Right lobe of liver (tissue), 6 donors: ENCODE measurements around the gene ETV3L. TPM values are rescaled to one million over a fixed set of nuclear protein-coding genes. Genes with fewer than 3 reads are reported as not detected.
"Not testable (repeated sequence)": the region's sequence is repeated elsewhere in the genome, so short reads cannot be mapped to it uniquely, and the experiment has no call there.

Source experiments
- ATAC-seq, 4 donors: fragments of 200-7000 bp; cut with Tn5 transposase; one replicate each; pipeline ENCODE4 v1.9.1; 2020; ENCODE audit warnings: mild to moderate bottlenecking in 4 of 4, moderate library complexity in 4 of 4
- DNase-seq, 3 donors: peaks; one replicate each; pipeline ENCODE4 v3.0.0-alpha.2; 2020
- H3K27ac ChIP-seq, 3 donors: fragments of 200-600 bp; one replicate each; pipeline ENCODE4 v1.8.0; 2022
- H3K27me3 ChIP-seq, 2 donors: fragments of 200-600 bp; one replicate each; pipeline ENCODE4 v1.8.0; 2022
- H3K36me3 ChIP-seq, 4 donors: fragments of 200-600 bp; sonication (generic) in 1 of 4; one replicate each; pipeline versions ENCODE4 v1.5.1 to v1.8.0; 2017 to 2022; ENCODE audit warnings: control low read depth in 1 of 4
- H3K4me1 ChIP-seq, 4 donors: fragments of 200-600 bp; sonication (generic) in 1 of 4; one replicate each; pipeline versions ENCODE4 v1.5.1 to v1.8.0; 2017 to 2022; ENCODE audit warnings: control low read depth in 1 of 4
- H3K4me3 ChIP-seq, 3 donors: fragments of 200-600 bp; one replicate each; pipeline ENCODE4 v1.8.0; 2022
- H3K9me3 ChIP-seq, 4 donors: fragments of 200-600 bp; sonication (generic) in 1 of 4; one replicate each; pipeline versions ENCODE4 v1.5.1 to v1.8.0; 2017 to 2022; ENCODE audit warnings: control low read depth in 1 of 4
- POLR2A ChIP-seq: fragments of 450-650 bp; IDR thresholded peaks from one replicate; pipeline ENCODE4 v1.6.1; 2017; ENCODE audit warnings: antibody characterized with exemption, mild to moderate bottlenecking
- WGBS: methylation state at CpG from one replicate; pipeline ENCODE4 v1.1.6; 2018; ENCODE audit warnings: low coverage, low lambda C conversion rate; ENCODE audit not compliant: insufficient coverage; ENCODE audit errors: missing lambda C conversion rate; 5-methylcytosine and 5-hydroxymethylcytosine counted together
- intact Hi-C, 2 donors: fragments of 100-400 bp; cut with DNase I; formaldehyde crosslinking; loops; one replicate each; pipeline versions ENCODE4 v1.11.2 to v1.14.1; 2022
- total RNA-seq, 6 experiments: library from RNA; depleted of rRNA in 2 of 6; stranded (reverse); fragments of >200 nt in 2 of 6; fragmentation: NEBNext Ultra II Directional in 3 of 6; extraction: Animal tissue kit (Norgen Biotek cat#: 25700) in 3 of 6; gene quantifications; one replicate each; pipeline versions ENCODE4 v1.1.0 to v1.2.4, GENCODE V29; 2016 to 2023
- TF ChIP-seq, protein P1 (sequence below), 4 donors: fragments of 200-600 bp in 3 of 4; fragments of 450-650 bp in 1 of 4; IDR thresholded peaks; one replicate each; pipeline versions ENCODE4 v1.5.1 to v1.8.0; 2016 to 2022; ENCODE audit warnings: antibody characterized with exemption in 4 of 4, mild to moderate bottlenecking in 2 of 4
- donor health status: DM: no; HTN: yes; CAD: no.
- donor health status: DM: no; HTN: no; CAD: no.
- donor health status: DM: no; HTN: no; CAD: no.
- donor health status: DM: no; HTN: yes; CAD: no.
- donor health status: DM: no; HTN: yes; CAD: no.

The ETV3L gene
- total RNA-seq, 6 experiments from 2014 or later, result not detected

- TF ChIP-seq POLR2A, result no peak
- TF ChIP-seq, protein P1, sequence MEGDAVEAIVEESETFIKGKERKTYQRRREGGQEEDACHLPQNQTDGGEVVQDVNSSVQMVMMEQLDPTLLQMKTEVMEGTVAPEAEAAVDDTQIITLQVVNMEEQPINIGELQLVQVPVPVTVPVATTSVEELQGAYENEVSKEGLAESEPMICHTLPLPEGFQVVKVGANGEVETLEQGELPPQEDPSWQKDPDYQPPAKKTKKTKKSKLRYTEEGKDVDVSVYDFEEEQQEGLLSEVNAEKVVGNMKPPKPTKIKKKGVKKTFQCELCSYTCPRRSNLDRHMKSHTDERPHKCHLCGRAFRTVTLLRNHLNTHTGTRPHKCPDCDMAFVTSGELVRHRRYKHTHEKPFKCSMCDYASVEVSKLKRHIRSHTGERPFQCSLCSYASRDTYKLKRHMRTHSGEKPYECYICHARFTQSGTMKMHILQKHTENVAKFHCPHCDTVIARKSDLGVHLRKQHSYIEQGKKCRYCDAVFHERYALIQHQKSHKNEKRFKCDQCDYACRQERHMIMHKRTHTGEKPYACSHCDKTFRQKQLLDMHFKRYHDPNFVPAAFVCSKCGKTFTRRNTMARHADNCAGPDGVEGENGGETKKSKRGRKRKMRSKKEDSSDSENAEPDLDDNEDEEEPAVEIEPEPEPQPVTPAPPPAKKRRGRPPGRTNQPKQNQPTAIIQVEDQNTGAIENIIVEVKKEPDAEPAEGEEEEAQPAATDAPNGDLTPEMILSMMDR (IDR thresholded peaks at IDR 0.05), result no peak
- H3K27ac ChIP-seq, result no peak overlapping the region
- WGBS, result 42% methylated on average over 4 of the region's 6 CpGs
- no peaks in the 10 kb centered on the region for H3K4me1 ChIP-seq
- ATAC-seq, result no peak
- H3K27me3 ChIP-seq, result peaks cover 0 to 14% of the 10 kb centered on the region in 2 donors
- no peaks in the 10 kb centered on the region for H3K36me3 ChIP-seq
- intact Hi-C loops, result no loop called here
- DNase-seq, result no peak
- no peak overlapping the region for H3K4me3 ChIP-seq
- no peaks in the 10 kb centered on the region for H3K9me3 ChIP-seq
These were observed 5.1 kb upstream of the ETV3L start for GRCh38 chr1:157104598-157105293.

DNA sequence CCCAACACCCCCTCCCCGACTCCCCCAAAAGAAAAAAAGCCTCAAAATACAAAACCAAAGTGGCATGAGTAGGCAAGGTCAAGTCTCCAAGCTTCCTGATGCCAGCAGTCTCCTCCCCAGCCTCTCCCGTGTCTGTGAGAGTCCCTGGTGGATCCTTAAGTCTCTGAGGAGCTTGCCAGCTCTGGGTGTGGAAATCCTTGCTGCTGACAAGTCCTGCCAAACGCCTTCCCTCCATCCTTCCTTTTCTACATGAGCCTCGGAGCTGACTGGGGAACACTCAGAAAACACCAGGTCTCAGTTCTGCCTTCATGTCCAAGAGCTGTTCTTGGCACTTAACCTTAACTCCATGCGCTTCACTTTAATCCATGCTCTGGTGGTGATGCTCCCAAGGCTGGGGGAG lies 3.7 kb upstream of the ETV3L start:
- peaks cover 0 to 8% of the 10 kb centered on the region in 2 donors for H3K27me3 ChIP-seq
- WGBS, result 37% methylated on average over 5 of the region's 5 CpGs
- H3K27ac ChIP-seq, result no peak overlapping the region
- H3K4me1 ChIP-seq, result no peaks in the 10 kb centered on the region
- TF ChIP-seq, protein P1 (IDR thresholded peaks at IDR 0.05), result no peak
- no peak for TF ChIP-seq POLR2A
- DNase-seq (no peak), ATAC-seq (no peak)
- H3K9me3 ChIP-seq, result no peaks in the 10 kb centered on the region
- H3K4me3 ChIP-seq, result no peak overlapping the region
- no peaks in the 10 kb centered on the region for H3K36me3 ChIP-seq
- intact Hi-C loops, result no loop called here

DNA sequence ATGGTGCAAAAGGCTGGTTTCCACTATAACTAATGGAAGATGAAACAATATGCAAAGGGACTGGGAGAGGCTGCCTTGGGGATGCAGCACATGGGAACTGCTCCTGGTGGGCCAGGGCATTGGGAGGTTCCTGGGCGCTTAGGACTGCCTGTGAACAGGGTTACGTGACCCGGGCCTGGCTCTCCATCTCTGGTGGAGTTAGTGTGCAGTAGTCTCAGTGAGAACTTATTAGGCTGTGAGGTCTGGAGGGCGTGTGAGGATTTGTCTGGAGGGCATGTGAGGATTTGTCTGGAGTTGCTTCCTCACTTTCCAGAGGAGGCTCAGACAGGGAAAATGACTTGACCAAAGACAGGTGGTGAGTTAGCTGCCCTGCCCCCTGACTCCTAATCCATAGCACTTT lies 1.5 kb upstream of the ETV3L start:
- Histone ChIP-seq H3K27me3 (no peaks in the 10 kb centered on the region), H3K4me1 (no peaks in the 10 kb centered on the region), H3K27ac (no peak overlapping the region), H3K9me3 (no peaks in the 10 kb centered on the region), H3K36me3 (no peaks in the 10 kb centered on the region), H3K4me3 (no peak overlapping the region)
- no peak for DNase-seq
- no peak for ATAC-seq
- 70% methylated on average over 2 of the region's 4 CpGs for WGBS
- intact Hi-C loops, result no loop called here
- no peak for TF ChIP-seq POLR2A
- TF ChIP-seq, protein P1 (IDR thresholded peaks at IDR 0.05), result no peak

GRCh38 chr1:157098987-157099632 lies 498 bp downstream of the ETV3L start:
- H3K4me3 ChIP-seq, H3K27me3 ChIP-seq, H3K9me3 ChIP-seq, H3K36me3 ChIP-seq, H3K27ac ChIP-seq, DNase-seq, H3K4me1 ChIP-seq, intact Hi-C loops: not testable (repeated sequence)
- 83% methylated on average over 2 of the region's 17 CpGs for WGBS
- ATAC-seq, result peak in 1 of 4 donors; percentile 18

DNA sequence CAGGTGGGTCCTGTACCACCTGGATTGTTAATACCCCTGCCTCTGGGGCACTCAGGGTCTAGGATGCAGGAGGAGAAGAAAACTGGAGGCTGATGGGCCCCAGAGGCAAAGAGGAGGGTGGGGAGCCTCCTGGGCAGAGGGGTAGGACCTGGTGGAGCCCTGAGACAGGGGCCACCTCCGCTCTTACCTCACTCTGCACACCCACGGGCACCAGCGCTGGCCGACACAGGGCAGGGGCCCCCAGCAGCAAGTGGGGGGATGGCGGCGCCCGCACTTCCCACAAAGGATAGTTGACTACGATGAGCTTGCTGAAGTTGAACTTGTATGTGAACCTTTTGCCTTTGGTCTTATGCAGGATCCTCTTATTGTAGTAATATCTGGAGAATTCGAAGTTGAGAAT lies 1.1 kb downstream of the ETV3L start:
- H3K36me3 ChIP-seq, result no peaks in the 10 kb centered on the region
- no peak for DNase-seq
- H3K27ac ChIP-seq, result no peak overlapping the region
- no peaks in the 10 kb centered on the region for H3K4me1 ChIP-seq
- no CpG with 5 or more reads among the region's 9 CpGs for WGBS
- no peaks in the 10 kb centered on the region for H3K9me3 ChIP-seq
- ATAC-seq, result no peak
- intact Hi-C loops, result no loop called here
- no peak overlapping the region for H3K4me3 ChIP-seq
- H3K27me3 ChIP-seq, result no peaks in the 10 kb centered on the region
- TF ChIP-seq POLR2A, result no peak
- TF ChIP-seq, protein P1 (IDR thresholded peaks at IDR 0.05), result no peak
